ENCODE results near the gene SSNA1. TPM values are rescaled to one million over a fixed set of nuclear protein-coding genes. Genes with fewer than 3 reads are reported as not detected.

SSNA1 gene
- total and polyA plus RNA-seq, 2 donors (not counting 1 experiment from before 2014, with no cell fraction given) = 53.6 to 129 TPM

GRCh38 chr9:137227853-137228505, 39.5 kb downstream of the SSNA1 start:
- DNase-seq = peak; percentile 29
- Mint-ChIP-seq H3K9me3 (ENCODE audit: insufficient read depth) (no peaks in the 10 kb centered on the region), H3K27me3 (peaks cover 4% of the 10 kb centered on the region), H3K27ac (no peak overlapping the region), H3K4me3 (no peak overlapping the region), H3K4me1 (peaks cover 9% of the 10 kb centered on the region)
- intact Hi-C loops (cut with micrococcal nuclease) = loop anchor here (1.0 kb wide), 2 partner anchors 40 to 110 kb away; partner anchors contain the start of genes ANAPC2 and SSNA1
- TF ChIP-seq EZH2 (IDR thresholded peaks at IDR 0.05; ENCODE audit: borderline replicate concordance, insufficient read depth, low read depth, low read length, poor library complexity, severe bottlenecking) (no peak), CTCF (IDR thresholded peaks at IDR 0.05) (peak; percentile 1)
- Histone ChIP-seq H2AFZ (ENCODE audit: insufficient read depth, low read depth, low read length, poor library complexity, severe bottlenecking) (no peak overlapping the region), H4K20me1 (ENCODE audit: control insufficient read depth, insufficient read depth, low read length, poor library complexity, severe bottlenecking) (no peaks in the 10 kb centered on the region), H3K9me3 (ENCODE audit: control extremely low read depth in 1 of 3, control insufficient read depth in 2 of 3, insufficient read depth in 1 of 3, low read length in 2 of 3) (no peaks in the 10 kb centered on the region), H3K4me1 (ENCODE audit: control insufficient read depth in 2 of 2, insufficient read depth in 2 of 2, low read length in 2 of 2) (peaks cover 8 to 21% of the 10 kb centered on the region in 2 donors), H3K27ac (ENCODE audit: low read length in 2 of 2) (no peak overlapping the region), H3K79me2 (ENCODE audit: control insufficient read depth, insufficient read depth, low read length) (no peaks in the 10 kb centered on the region), H3K4me2 (replicated peaks; ENCODE audit: low read depth, low read length, poor library complexity, severe bottlenecking) (peak overlapping the region; percentile 16), H3K4me3 (ENCODE audit: control extremely low read depth in 1 of 5, extremely low read depth in 1 of 5, insufficient read depth in 1 of 5, low read depth in 2 of 5, low read length in 4 of 5) (no peak overlapping the region), H3K9ac (ENCODE audit: low read length) (no peak overlapping the region), H3K36me3 (replicated peaks in 1 of 2; ENCODE audit: control extremely low read depth in 1 of 2, control insufficient read depth in 1 of 2, extremely low read depth in 1 of 2, insufficient read depth in 2 of 2, low read length in 1 of 2) (no peaks in the 10 kb centered on the region), H3K27me3 (replicated peaks in 1 of 4; ENCODE audit: control extremely low read depth in 1 of 4, control insufficient read depth in 3 of 4, insufficient read depth in 4 of 4, low read length in 3 of 4) (peaks cover 0 to 35% (median 2%) of the 10 kb centered on the region in 4 experiments)
- ChIA-PET CTCF (interaction anchor here (0.7 to 7.0 kb wide), 17 partner anchors 11 to 199 kb away, joined by 3 to 76 read pairs (median 6); partner anchors contain the start of genes ANAPC2, DPP7, MAN1B1 and NPDC1), POLR2A (interaction anchor here (0.5 to 1.0 kb wide), 3 partner anchors 12 to 110 kb away, joined by 3 to 4 read pairs (median 3); partner anchors contain the start of gene TUBB4B)
- ATAC-seq (ENCODE audit: low read depth) = no peak
- 49% methylated on average over 17 of the region's 18 CpGs for WGBS (ENCODE audit: insufficient coverage)

GRCh38 chr9:137228506-137228967, 40.1 kb downstream of the SSNA1 start:
- Histone ChIP-seq H3K9ac (ENCODE audit: low read length) (no peak overlapping the region), H3K36me3 (replicated peaks in 1 of 2; ENCODE audit: control extremely low read depth in 1 of 2, control insufficient read depth in 1 of 2, extremely low read depth in 1 of 2, insufficient read depth in 2 of 2, low read length in 1 of 2) (no peaks in the 10 kb centered on the region), H3K4me1 (ENCODE audit: control insufficient read depth in 2 of 2, insufficient read depth in 2 of 2, low read length in 2 of 2) (peaks cover 8 to 19% of the 10 kb centered on the region in 2 donors), H3K4me3 (ENCODE audit: control extremely low read depth in 1 of 5, extremely low read depth in 1 of 5, insufficient read depth in 1 of 5, low read depth in 2 of 5, low read length in 4 of 5) (no peak overlapping the region), H2AFZ (ENCODE audit: insufficient read depth, low read depth, low read length, poor library complexity, severe bottlenecking) (no peak overlapping the region), H3K9me3 (ENCODE audit: control extremely low read depth in 1 of 3, control insufficient read depth in 2 of 3, insufficient read depth in 1 of 3, low read length in 2 of 3) (no peaks in the 10 kb centered on the region), H4K20me1 (ENCODE audit: control insufficient read depth, insufficient read depth, low read length, poor library complexity, severe bottlenecking) (no peaks in the 10 kb centered on the region), H3K27me3 (replicated peaks in 1 of 4; ENCODE audit: control extremely low read depth in 1 of 4, control insufficient read depth in 3 of 4, insufficient read depth in 4 of 4, low read length in 3 of 4) (peaks cover 0 to 35% (median 2%) of the 10 kb centered on the region in 4 experiments), H3K27ac (ENCODE audit: low read length in 2 of 2) (no peak overlapping the region), H3K79me2 (ENCODE audit: control insufficient read depth, insufficient read depth, low read length) (no peaks in the 10 kb centered on the region), H3K4me2 (replicated peaks; ENCODE audit: low read depth, low read length, poor library complexity, severe bottlenecking) (no peak overlapping the region)
- ATAC-seq (ENCODE audit: low read depth) (no peak), DNase-seq (no peak)
- Mint-ChIP-seq H3K9me3 (ENCODE audit: insufficient read depth) (no peaks in the 10 kb centered on the region), H3K4me1 (peaks cover 7% of the 10 kb centered on the region), H3K4me3 (no peak overlapping the region), H3K27me3 (peaks cover 4% of the 10 kb centered on the region), H3K27ac (no peak overlapping the region)
- TF ChIP-seq CTCF (IDR thresholded peaks at IDR 0.05) = no peak
- TF ChIP-seq EZH2 (IDR thresholded peaks at IDR 0.05; ENCODE audit: borderline replicate concordance, insufficient read depth, low read depth, low read length, poor library complexity, severe bottlenecking) = no peak
- CTCF ChIA-PET = interaction anchor here (0.8 to 7.0 kb wide), 5 partner anchors 10 to 181 kb away, joined by 5 to 76 read pairs (median 7); partner anchors contain the start of genes ANAPC2, SSNA1 and TUBB4B
- POLR2A ChIA-PET = interaction anchor here (0.5 to 0.6 kb wide), 2 partner anchors 11 to 110 kb away, joined by 3 to 4 read pairs; no protein-coding TSS in a partner anchor
- WGBS (ENCODE audit: insufficient coverage) = 72% methylated on average over 26 of the region's 29 CpGs
- intact Hi-C loops (cut with micrococcal nuclease) = no loop called here
